ENCODE results near the gene APOA4.

Gene APOA4

DNA sequence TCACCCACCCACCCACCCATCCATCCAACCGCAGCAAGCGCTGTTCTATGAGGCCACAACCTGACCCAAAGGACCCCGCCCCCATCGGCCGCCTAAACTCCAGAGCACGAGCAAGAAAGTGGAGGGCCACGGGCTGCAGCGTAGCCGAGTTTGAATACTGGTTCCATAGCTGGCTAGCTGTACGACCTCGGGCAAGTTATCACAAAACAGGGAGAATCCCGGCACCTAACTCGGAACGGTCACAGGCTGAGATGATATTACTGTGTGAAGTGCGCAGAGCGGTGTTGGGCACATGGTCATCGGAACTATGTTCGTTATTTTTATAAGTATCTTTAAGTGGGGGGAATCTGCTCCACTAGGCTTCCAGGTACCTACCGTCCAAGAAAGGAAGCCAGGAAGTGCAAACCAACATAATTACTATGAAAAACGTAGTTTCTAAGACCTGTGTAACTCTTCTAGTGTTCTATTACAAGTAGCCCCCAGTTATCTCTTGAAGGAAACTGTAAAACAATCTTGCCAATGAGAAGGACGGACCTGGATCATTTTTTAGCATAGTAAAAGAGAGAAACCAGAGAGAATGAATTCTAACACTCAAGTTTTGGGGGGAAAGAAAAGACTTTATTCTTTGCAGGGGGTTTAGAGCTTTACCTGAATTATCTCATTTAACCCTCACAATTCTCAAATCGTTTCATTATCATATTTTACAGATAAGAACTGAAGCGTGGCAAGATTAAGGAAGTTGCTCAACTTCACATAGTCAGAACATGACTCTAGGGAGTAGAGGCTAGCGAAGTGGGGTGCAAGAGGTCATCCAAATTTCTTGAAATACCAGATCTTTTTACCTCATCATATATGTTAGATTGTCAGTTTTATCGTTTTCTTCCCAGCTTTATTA, 49.7 kb downstream of the APOA4 start:
- no peak for DNase-seq

DNA sequence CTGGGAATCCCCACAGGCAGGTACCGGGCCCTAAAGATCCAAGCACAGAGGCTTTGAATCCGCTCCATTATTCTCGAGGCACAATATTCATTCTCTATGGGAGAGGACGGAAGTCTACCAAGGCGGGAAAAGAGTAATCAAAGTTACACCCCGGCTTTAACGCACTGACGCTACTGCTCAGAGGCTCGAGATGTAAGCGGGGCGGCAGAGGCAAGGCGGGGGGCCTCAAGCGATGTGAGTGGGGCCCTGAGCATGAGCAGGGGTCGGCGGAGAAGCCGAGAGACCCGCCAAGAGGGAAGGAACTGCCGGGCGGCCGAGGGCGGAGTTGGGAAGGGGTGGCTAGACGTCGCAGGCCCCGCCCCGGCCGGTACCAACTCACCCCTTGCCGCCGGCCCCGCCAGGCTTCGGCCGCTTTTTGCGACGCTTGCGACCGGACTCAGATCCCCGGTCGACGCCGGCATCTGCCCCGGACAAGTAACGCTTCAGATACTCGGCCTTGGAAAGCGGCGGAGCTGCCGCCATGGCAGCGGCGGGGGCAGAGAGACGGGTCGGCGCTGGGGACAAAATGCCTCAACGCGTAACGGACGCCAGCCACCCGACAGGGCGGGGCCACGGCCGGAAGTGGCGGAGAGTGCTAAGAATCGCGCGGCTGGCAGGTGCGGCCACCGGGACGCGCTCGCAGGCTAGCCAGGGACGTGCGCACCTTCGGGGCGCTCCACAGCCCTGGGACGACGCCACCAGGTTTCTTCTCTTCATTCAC, 50.5 kb downstream of the APOA4 start, which contains the start of gene BUD13:
Gene BUD13, minus strand, starts transcription at position 545 of the 760 bp plus-strand sequence. Its CDS starts 23 bp downstream, at position 522.
- peak; percentile 95 for DNase-seq

DNA sequence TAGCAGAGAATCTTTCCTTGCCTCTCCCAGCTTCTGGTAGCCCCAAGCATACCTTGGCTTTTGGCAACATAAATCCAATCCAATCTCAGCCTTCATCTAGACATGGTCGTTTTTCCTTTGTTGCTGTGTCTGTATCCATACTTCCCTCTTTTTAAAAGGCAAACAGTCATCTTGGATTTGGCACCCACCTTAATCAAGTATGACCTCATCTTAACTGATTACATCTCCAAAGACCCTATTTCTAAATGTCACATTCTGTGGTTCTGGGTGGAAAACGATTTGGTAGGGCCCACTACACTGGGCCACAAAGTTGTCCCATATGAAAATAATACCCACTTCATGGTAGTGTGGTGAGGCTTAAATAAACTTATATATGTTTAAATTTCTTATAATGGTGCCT, 51.2 kb downstream of the APOA4 start:
- DNase-seq: no peak
